Bladder microvascular endothelial cell (primary cell): ENCODE data around the gene S100A16. TPM values are rescaled to one million over a fixed set of nuclear protein-coding genes. Genes with fewer than 3 reads are reported as not detected.

Experiments used
- total RNA-seq: library from RNA; depleted of rRNA; stranded (reverse); fragments of >200 nt; gene quantifications from 2 replicates; pipeline ENCODE4 v1.2.3, GENCODE V29; 2014

The S100A16 gene
- 326 and 366 TPM in 2 replicates for total RNA-seq

GRCh38 chr1:153612755-153613331 is at the start of gene S100A16:
Gene S100A16, minus strand, starts transcription at chr1:153613137. Its CDS starts 4,986 bp downstream, at chr1:153608151.

DNA sequence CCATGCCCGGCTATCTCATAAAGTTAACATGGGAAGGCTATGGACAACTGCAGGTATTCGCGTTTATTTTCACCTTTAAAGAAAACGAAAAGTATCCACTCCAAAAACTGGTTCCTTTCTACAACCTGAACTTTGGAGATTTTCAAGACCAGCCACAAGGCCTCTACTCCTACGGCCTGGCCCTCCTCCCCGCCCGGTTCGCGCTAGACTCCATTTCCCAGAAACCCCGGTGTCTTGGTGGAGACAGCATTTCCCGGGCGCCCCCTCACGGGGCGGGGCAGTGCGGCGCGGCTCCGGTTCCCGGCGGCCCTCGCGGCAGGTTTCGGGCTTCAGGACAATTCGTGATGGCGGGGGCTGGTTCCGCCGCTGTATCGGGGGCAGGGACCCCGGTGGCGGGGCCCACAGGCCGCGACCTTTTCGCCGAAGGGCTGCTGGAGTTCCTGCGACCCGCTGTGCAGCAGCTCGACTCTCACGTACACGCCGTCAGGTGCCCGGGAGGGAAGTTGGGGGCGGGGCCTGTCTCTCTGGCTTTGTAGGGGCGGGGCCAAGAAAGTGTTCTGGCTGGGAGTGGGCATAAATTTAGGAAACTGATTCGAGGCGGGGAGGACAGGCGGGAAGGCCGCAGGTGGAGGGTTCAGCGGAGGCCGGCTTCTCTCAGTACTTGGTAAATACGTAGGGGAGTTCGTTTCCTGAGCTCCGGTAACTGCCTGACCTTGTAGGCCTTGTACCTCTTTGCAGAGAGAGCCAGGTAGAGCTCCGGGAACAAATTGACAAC is 45.6 kb upstream of the S100A16 start, which contains the start of gene SNAPIN:
Gene SNAPIN (plus strand): TSS at position 304 of the 775 bp plus-strand sequence. CDS start 41 bp downstream, at position 345.

GRCh38 chr1:153633754-153634665 is 21.1 kb upstream of the S100A16 start, which contains the start of gene CHTOP:
Gene CHTOP, plus strand, starts transcription at chr1:153634066. Its CDS starts 2,523 bp downstream, at chr1:153636589.

DNA sequence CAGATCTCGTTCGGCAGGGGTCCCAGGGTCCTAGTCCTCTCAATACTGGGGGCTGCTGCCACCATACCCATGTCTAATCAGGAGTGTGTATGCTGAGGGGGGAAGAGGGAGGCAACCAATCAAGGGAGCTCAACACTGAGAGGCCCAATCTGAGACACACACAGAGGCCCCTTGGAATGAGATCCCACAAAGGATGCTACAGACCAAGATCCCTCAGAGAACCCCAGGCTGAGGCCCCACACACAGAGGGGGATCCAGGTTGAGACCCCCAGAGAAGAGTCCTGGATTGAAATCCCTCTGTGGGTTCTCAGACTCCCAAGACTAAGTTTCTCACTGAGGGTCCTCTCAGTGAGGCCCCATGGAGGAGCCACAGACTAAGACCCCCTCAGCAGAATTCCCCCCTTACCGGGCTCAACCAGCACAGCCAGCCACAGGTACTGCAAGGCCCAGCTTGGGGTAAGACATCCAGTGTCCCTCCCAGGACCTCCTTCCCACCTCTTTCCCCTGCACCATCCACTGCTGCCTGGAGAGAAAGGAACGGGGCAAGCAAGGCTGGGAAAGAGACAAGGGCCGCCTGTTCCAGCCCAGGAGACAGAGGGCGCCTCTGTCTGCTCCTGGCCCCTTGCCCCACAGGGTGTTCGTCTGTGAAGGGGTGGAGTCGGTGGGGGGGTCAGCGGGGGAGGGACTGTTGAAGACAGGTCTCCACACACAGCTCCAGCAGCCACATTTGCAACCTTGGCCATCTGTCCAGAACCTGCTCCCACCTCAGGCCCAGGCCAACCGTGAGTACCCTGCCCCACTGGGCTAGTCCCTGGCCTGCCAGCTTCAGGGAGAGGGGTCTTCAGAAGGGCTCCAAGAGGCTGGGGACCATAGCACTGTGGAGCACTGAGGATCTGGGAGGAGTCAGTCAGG is 15.0 kb upstream of the S100A16 start, which contains the start of gene S100A1:
Gene S100A1 (plus strand): TSS at position 720 of the 912 bp plus-strand sequence. CDS start 2,088 bp downstream, outside the sequence.

DNA sequence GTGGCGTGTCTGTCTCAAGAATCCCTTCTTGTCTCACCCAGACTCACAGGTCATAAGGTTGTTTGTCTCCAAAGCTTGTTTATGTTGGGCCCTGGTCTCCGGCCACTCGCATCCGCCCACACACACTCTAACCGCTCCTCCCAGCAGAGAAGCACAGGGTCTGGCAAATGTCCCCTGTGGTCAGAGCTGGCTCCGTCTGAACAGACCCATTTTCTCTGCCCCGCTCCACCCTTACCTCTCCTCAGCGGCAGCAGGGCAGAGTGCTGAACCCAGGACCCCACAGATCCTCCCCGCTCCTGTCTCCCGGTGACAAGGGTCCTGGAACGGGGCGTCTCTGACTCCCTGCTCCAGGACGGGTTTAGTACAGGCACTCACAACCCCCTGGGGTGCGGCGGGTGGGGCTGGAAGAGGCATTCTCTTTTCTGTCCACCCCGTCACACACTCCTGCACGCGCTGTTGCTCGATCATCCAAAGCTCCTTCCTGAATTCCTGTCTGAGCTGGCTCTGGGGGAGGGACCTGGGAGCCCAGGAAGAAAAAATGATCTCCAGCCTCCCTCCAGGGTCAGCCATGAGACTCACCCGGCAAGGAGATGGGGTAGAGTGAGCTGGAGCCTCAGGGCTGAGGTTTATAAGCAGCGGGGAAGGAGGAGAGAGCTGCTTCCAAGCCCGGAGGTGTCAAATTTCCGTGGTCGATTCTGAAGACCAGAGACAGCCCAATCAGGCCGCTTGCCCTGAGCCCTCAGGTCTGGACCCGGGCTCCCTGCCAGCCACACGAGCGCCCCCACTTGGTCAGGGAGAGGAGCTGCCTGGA is 14.2 kb upstream of the S100A16 start, which contains the start of gene S100A13:
Gene S100A13 (minus strand): TSS at position 602 of the 811 bp plus-strand sequence. CDS start 1,033 bp downstream, outside the sequence.

GRCh38 chr1:153616144-153616916 is 3.4 kb upstream of the S100A16 start, which contains the start of gene S100A14:
Gene S100A14, minus strand, starts transcription at chr1:153616325. Its CDS starts 467 bp downstream, at chr1:153615858.

DNA sequence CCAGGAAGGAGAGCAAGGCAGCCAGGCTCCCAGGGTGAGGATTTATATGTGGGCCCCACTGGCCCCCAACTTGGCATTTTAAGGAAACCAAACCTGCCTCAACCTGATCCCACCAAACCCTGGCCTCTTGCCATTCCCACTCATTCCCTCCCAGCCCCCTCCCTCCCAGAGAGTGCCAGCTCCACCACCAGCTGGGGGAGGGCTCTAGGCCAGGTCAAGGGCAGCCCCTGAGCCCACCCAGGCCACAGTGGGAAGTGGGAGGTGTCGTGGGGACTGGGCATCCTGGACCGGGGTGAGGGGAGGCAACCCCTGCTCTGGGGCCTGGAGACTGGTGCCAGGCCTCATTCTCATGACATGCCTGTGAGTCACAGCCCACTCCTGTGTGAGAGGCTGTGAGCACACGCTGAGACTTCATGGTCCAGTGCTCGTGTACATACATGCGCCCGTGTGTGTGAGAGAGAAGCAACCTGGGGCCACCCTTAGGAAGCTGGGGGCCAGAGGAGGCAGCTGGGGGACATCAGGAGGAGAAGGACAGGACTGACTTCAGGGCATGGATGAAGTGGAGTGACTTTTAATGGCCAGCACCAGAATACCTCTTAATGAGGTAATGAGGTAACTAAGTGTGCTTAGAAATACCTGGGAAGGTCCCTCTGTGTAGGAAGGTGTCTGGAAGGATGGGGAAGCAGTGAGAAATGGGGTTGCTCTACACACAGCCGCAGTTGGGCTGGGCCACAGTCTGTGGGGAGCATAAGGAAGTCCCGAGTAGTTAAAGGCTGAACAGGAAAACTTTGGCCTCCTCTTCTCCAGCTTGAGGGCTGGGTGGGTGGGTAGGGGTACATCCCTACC is 47.2 kb downstream of the S100A16 start, which contains the start of gene S100A2:
Gene S100A2 (minus strand): TSS at position 316 of the 846 bp plus-strand sequence. CDS start 1,967 bp downstream, outside the sequence.

Other genes starting within 250 kb of the S100A16 start
- not detected in 2 replicates for gene S100A12, start 237.5 kb downstream of the S100A16 start, total RNA-seq
- not detected in 2 replicates for gene S100A8, start 222.1 kb downstream of the S100A16 start, total RNA-seq
- not detected in 2 replicates for gene S100A7A, start 196.6 kb downstream of the S100A16 start, total RNA-seq
- gene S100A7, start 152.5 kb downstream of the S100A16 start, total RNA-seq, result not detected in 2 replicates
- gene S100A6, start 77.1 kb downstream of the S100A16 start, total RNA-seq, result 401 and 1,159 TPM in 2 replicates
- gene S100A5, start 72.2 kb downstream of the S100A16 start, total RNA-seq, result not detected in 2 replicates
- gene S100A4, start 67.3 kb downstream of the S100A16 start, total RNA-seq, result 2.6 and 4.0 TPM in 2 replicates
- 0.50 and 3.1 TPM in 2 replicates for gene S100A3, start 63.9 kb downstream of the S100A16 start, total RNA-seq
- 1.3 and 1.5 TPM in 2 replicates for gene S100A2, start 47.3 kb downstream of the S100A16 start, total RNA-seq
- not detected in 2 replicates for gene S100A14, start 3.2 kb upstream of the S100A16 start, total RNA-seq
- 68.5 and 259 TPM in 2 replicates for gene S100A13, start 14.4 kb upstream of the S100A16 start, total RNA-seq
- gene S100A1, start 15.3 kb upstream of the S100A16 start, total RNA-seq, result under 0.01 TPM in 1 of 2 replicates, not detected in the other
- gene CHTOP, start 20.9 kb upstream of the S100A16 start, total RNA-seq, result 20.4 and 43.0 TPM in 2 replicates
- gene SNAPIN, start 45.6 kb upstream of the S100A16 start, total RNA-seq, result 32.3 and 41.4 TPM in 2 replicates
- gene ILF2, start 57.9 kb upstream of the S100A16 start, total RNA-seq, result 204 and 230 TPM in 2 replicates
- gene NPR1, start 65.6 kb upstream of the S100A16 start, total RNA-seq, result 19.4 and 30.6 TPM in 2 replicates
- gene INTS3, start 114.9 kb upstream of the S100A16 start, total RNA-seq, result 22.0 and 41.3 TPM in 2 replicates
- 19.4 and 29.0 TPM in 2 replicates for gene SLC27A3, start 162.3 kb upstream of the S100A16 start, total RNA-seq